CD4-positive, CD25-positive, alpha-beta regulatory T cell (primary cell): Measurements from ENCODE around the gene GLRX2. TPM values are rescaled to one million over a fixed set of nuclear protein-coding genes. Genes with fewer than 3 reads are reported as not detected.
A peak's percentile ranks its signal among the peaks of the same experiment; 100 is the strongest.

Experiments used
- ATAC-seq, 2 donors: fragments of 150-1000 bp; cut with Tn5 transposase; one replicate each; pipeline ENCODE4 v1.10.0; 2021; ENCODE audit warnings: low read depth in 2 of 2, moderate number of reproducible peaks in 2 of 2, moderate library complexity in 1 of 2
- DNase-seq, 3 donors: peaks; one replicate each; pipeline versions ENCODE4 v3.0.0 to v3.0.0-alpha.2; 2012 to 2022; ENCODE audit warnings: mixed read lengths in 1 of 3
- H3K27ac ChIP-seq: one replicate; pipeline ENCODE4 v1.7.0; 2013; ENCODE audit warnings: mild to moderate bottlenecking, low read length; ENCODE audit not compliant: insufficient read depth, poor library complexity, severe bottlenecking
- H3K27me3 ChIP-seq: one replicate; pipeline ENCODE4 v1.7.0; 2013; ENCODE audit warnings: low read length; ENCODE audit not compliant: control insufficient read depth, insufficient read depth
- H3K36me3 ChIP-seq: one replicate; pipeline ENCODE4 v1.7.0; 2013; ENCODE audit warnings: mild to moderate bottlenecking, low read length, moderate library complexity; ENCODE audit not compliant: control insufficient read depth, insufficient read depth
- H3K4me1 ChIP-seq: 2 replicates; pipeline ENCODE4 v1.7.0; 2013; ENCODE audit warnings: mild to moderate bottlenecking, low read length; ENCODE audit not compliant: insufficient read depth, control insufficient read depth, poor library complexity, severe bottlenecking
- H3K4me3 ChIP-seq: one replicate; pipeline ENCODE4 v1.7.0; 2013; ENCODE audit warnings: low read depth, mild to moderate bottlenecking, low read length, moderate library complexity
- H3K9me3 ChIP-seq, 2 experiments: 1 replicate in 1 of 2; 2 replicates in 1 of 2; pipeline ENCODE4 v1.7.0; 2013; ENCODE audit warnings: low read length in 2 of 2, mild to moderate bottlenecking in 1 of 2, moderate library complexity in 1 of 2; ENCODE audit not compliant: control insufficient read depth in 2 of 2
- H3K27ac Mint-ChIP-seq, 3 donors: one replicate each; pipeline ENCODE4 v1.8.0; 2020 to 2022; ENCODE audit warnings: mild to moderate bottlenecking in 3 of 3, mixed read lengths in 3 of 3, moderate library complexity in 2 of 3
- H3K27me3 Mint-ChIP-seq: one replicate; pipeline ENCODE4 v1.8.0; 2022; ENCODE audit warnings: mild to moderate bottlenecking, mixed read lengths
- H3K36me3 Mint-ChIP-seq: one replicate; pipeline ENCODE4 v1.8.0; 2020; ENCODE audit warnings: mixed read lengths
- H3K4me1 Mint-ChIP-seq, 4 donors: one replicate each; pipeline ENCODE4 v1.8.0; 2020 to 2022; ENCODE audit warnings: mixed read lengths in 4 of 4, mild to moderate bottlenecking in 1 of 4
- H3K4me3 Mint-ChIP-seq, 4 donors: one replicate each; pipeline ENCODE4 v1.8.0; 2020 to 2022; ENCODE audit warnings: mild to moderate bottlenecking in 4 of 4, mixed read lengths in 4 of 4, moderate library complexity in 3 of 4
- H3K9me3 Mint-ChIP-seq, 7 donors: one replicate each; pipeline ENCODE4 v1.8.0; 2020 to 2022; ENCODE audit warnings: mixed read lengths in 7 of 7, mild to moderate bottlenecking in 3 of 7, moderate library complexity in 2 of 7
- polyA plus RNA-seq, 4 donors: library from polyadenylated mRNA; unstranded; fragments of 300-500 nt; fragmentation: Illumina TruSeq; gene quantifications; one replicate each; pipeline ENCODE4 v1.2.3, GENCODE V29; 2021
- total RNA-seq: library from RNA; stranded (reverse); gene quantifications from one replicate; pipeline ENCODE4 v1.2.3, GENCODE V29; 2022

The GLRX2 gene
- total and polyA plus RNA-seq, 5 donors from 2014 or later: 5.2 to 13.8 (median 12.4) TPM

GRCh38 chr1:193094112-193094511 lies 11.1 kb downstream of the GLRX2 start:
- Mint-ChIP-seq H3K4me1 (peaks cover 0 to 5% (median 5%) of the 10 kb centered on the region in 4 donors), H3K27ac (peak overlapping the region in 1 of 3 donors; percentile 79), H3K27me3 (no peaks in the 10 kb centered on the region), H3K9me3 (no peaks in the 10 kb centered on the region), H3K36me3 (peaks cover 30% of the 10 kb centered on the region), H3K4me3 (no peak overlapping the region)
- Histone ChIP-seq H3K27ac (no peak overlapping the region), H3K27me3 (no peaks in the 10 kb centered on the region), H3K4me1 (no peaks in the 10 kb centered on the region), H3K9me3 (no peaks in the 10 kb centered on the region), H3K36me3 (peaks cover 41% of the 10 kb centered on the region), H3K4me3 (no peak overlapping the region)
- no peak for ATAC-seq
- DNase-seq: no peak

GRCh38 chr1:193090865-193091264 lies 14.3 kb downstream of the GLRX2 start:
- no peaks in the 10 kb centered on the region for H3K27me3 ChIP-seq
- ATAC-seq (no peak), DNase-seq (no peak)
- no peak overlapping the region for H3K27ac ChIP-seq
- peaks cover 28% of the 10 kb centered on the region for H3K36me3 ChIP-seq
- H3K9me3 Mint-ChIP-seq: no peaks in the 10 kb centered on the region
- H3K4me3 ChIP-seq: no peak overlapping the region
- H3K4me1 ChIP-seq: no peaks in the 10 kb centered on the region
- peaks cover 0 to 2% (median 0%) of the 10 kb centered on the region in 4 donors for H3K4me1 Mint-ChIP-seq
- H3K27ac Mint-ChIP-seq: no peak overlapping the region
- H3K9me3 ChIP-seq: no peaks in the 10 kb centered on the region
- no peaks in the 10 kb centered on the region for H3K27me3 Mint-ChIP-seq
- H3K36me3 Mint-ChIP-seq: peaks cover 10% of the 10 kb centered on the region
- H3K4me3 Mint-ChIP-seq: no peak overlapping the region

DNA sequence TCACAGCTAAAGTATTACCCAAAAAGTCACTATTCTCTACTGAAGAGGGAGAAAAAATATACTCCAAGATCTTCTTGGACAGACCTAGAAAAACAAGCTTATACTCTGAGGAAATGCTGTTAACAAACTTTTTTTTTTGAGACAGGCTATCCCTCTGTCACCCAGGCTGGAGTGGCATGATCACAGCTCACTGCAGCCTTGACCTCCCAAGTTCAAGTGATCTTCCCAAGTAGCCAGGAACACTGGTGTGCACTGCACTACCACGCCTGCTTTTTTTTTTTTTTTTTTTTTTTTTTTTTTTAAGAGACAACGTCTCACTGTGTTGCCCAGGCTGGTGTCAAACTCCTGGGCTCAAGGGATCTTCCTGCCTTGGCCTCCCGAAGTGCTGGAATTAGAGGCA lies 17.3 kb downstream of the GLRX2 start:
- Histone ChIP-seq H3K36me3 (peaks cover 52% of the 10 kb centered on the region), H3K9me3 (no peaks in the 10 kb centered on the region), H3K27me3 (no peaks in the 10 kb centered on the region), H3K27ac (no peak overlapping the region), H3K4me1 (no peaks in the 10 kb centered on the region), H3K4me3 (no peak overlapping the region)
- Mint-ChIP-seq H3K4me3 (no peak overlapping the region), H3K9me3 (no peaks in the 10 kb centered on the region), H3K27me3 (no peaks in the 10 kb centered on the region), H3K36me3 (peaks cover 12% of the 10 kb centered on the region), H3K27ac (no peak overlapping the region), H3K4me1 (peaks cover 0 to 7% (median 3%) of the 10 kb centered on the region in 4 donors)
- DNase-seq (no peak), ATAC-seq (no peak)

DNA sequence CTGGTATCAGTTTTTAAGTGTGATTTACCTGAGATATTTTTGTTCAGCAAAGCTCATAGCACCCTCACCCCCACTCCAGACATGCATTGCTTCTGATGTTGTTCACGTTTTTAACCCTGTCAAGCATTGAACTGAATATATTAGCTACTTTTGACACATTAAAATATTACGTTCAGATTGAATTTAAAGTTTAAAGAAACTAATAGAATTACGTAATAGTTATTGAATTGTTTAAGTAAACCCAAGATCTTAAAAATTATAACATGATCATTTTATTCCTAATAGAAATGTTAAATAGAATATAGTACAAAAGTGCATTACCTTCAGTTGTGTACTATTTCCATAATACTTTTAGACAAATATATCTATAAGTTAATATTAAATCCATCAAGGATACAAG lies 18.9 kb downstream of the GLRX2 start:
- H3K4me1 ChIP-seq: no peaks in the 10 kb centered on the region
- no peaks in the 10 kb centered on the region for H3K9me3 ChIP-seq
- H3K36me3 ChIP-seq: peaks cover 61% of the 10 kb centered on the region
- H3K4me3 ChIP-seq: no peak overlapping the region
- DNase-seq: no peak
- Mint-ChIP-seq H3K27ac (no peak overlapping the region), H3K4me1 (peaks cover 0 to 10% (median 3%) of the 10 kb centered on the region in 4 donors), H3K27me3 (no peaks in the 10 kb centered on the region), H3K4me3 (no peak overlapping the region), H3K9me3 (no peaks in the 10 kb centered on the region), H3K36me3 (peaks cover 17% of the 10 kb centered on the region)
- H3K27me3 ChIP-seq: no peaks in the 10 kb centered on the region
- H3K27ac ChIP-seq: no peak overlapping the region
- no peak for ATAC-seq

DNA sequence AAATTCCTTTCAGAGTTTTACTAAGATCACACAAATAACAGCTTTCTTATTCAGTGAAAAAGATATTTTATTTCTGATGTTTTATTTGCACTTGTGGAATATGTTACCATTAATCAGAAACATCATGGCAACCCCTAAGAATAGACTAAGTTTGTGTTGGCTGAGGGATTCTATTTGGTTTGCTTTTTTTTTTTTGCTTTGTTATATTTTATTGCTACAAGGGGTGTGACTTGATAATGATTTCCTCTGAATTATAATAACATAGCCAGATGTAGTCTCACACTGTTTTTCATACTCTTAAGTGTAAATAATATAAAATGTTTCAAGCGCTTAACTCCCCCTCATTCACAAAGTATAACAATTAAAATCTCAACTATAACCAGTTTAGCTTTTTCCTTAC lies 20.0 kb downstream of the GLRX2 start:
- Mint-ChIP-seq H3K36me3 (peaks cover 17% of the 10 kb centered on the region), H3K4me1 (peaks cover 0 to 10% (median 6%) of the 10 kb centered on the region in 4 donors), H3K27ac (no peak overlapping the region), H3K27me3 (no peaks in the 10 kb centered on the region), H3K4me3 (no peak overlapping the region), H3K9me3 (no peaks in the 10 kb centered on the region)
- H3K9me3 ChIP-seq: no peaks in the 10 kb centered on the region
- H3K27ac ChIP-seq: no peak overlapping the region
- H3K4me3 ChIP-seq: no peak overlapping the region
- H3K27me3 ChIP-seq: no peaks in the 10 kb centered on the region
- DNase-seq (no peak), ATAC-seq (no peak)
- peaks cover 68% of the 10 kb centered on the region for H3K36me3 ChIP-seq
- no peaks in the 10 kb centered on the region for H3K4me1 ChIP-seq

DNA sequence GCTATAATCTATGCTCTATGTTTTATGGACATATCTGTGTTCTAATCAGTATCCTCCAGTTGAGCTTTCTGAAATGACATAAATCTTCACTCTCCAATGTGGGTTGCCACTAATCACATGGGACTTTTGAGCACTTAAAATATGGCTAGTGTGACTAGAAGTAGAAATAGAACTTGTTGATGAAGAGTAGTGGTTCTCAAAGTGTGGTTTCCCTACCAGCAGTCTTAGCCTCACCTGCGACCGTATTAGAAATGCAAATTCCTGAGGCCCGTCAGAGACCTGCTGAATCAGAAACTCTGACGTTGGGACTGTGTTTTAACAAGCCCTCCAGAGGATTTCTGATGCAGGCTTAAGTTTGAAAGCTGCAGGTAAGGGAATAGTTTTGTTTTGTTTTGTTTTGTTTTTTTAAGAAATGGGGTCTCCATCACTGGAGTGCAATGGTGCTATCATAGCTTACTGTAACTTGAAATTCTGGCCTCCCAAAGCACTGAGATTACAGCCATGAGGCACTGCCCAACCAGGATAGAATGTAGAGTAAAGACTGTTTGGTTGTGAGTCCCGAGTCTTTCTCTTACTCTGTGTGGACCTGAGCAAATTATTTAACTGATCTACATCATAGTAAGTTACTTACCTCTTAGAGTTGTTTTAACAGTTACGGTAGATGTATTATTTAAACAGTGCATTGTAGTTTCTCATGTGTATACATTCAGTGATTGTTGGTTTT lies 21.7 kb downstream of the GLRX2 start:
- Mint-ChIP-seq H3K27ac (no peak overlapping the region), H3K36me3 (peaks cover 31% of the 10 kb centered on the region), H3K4me1 (peaks cover 0 to 10% (median 6%) of the 10 kb centered on the region in 4 donors), H3K27me3 (no peaks in the 10 kb centered on the region), H3K4me3 (no peak overlapping the region), H3K9me3 (no peaks in the 10 kb centered on the region)
- H3K4me1 ChIP-seq: no peaks in the 10 kb centered on the region
- DNase-seq (no peak), ATAC-seq (no peak)
- H3K27me3 ChIP-seq: no peaks in the 10 kb centered on the region
- no peak overlapping the region for H3K4me3 ChIP-seq
- H3K9me3 ChIP-seq: no peaks in the 10 kb centered on the region
- H3K27ac ChIP-seq: no peak overlapping the region
- H3K36me3 ChIP-seq: peaks cover 81% of the 10 kb centered on the region

- peaks cover 6 to 17% (median 10%) of the 10 kb centered on the region in 4 donors for H3K4me1 Mint-ChIP-seq
- H3K4me3 Mint-ChIP-seq: no peak overlapping the region
- no peaks in the 10 kb centered on the region for H3K9me3 ChIP-seq
- H3K36me3 Mint-ChIP-seq: peaks cover 38% of the 10 kb centered on the region
- DNase-seq (no peak), ATAC-seq (no peak)
- H3K4me1 ChIP-seq: no peaks in the 10 kb centered on the region
- H3K27ac Mint-ChIP-seq: no peak overlapping the region
- no peaks in the 10 kb centered on the region for H3K27me3 ChIP-seq
- H3K36me3 ChIP-seq: peaks cover 77% of the 10 kb centered on the region
- H3K27me3 Mint-ChIP-seq: no peaks in the 10 kb centered on the region
- no peak overlapping the region for H3K4me3 ChIP-seq
- H3K9me3 Mint-ChIP-seq: peaks cover 0 to 4% (median 0%) of the 10 kb centered on the region in 7 donors
- H3K27ac ChIP-seq: no peak overlapping the region
Observed at GRCh38 chr1:193079187-193079586, 26.0 kb downstream of the GLRX2 start.

GRCh38 chr1:193077991-193078390 lies 27.2 kb downstream of the GLRX2 start:
- Mint-ChIP-seq H3K4me1 (peaks cover 3 to 17% (median 10%) of the 10 kb centered on the region in 4 donors), H3K27me3 (no peaks in the 10 kb centered on the region), H3K27ac (no peak overlapping the region), H3K9me3 (peaks cover 0 to 4% (median 0%) of the 10 kb centered on the region in 7 donors), H3K4me3 (no peak overlapping the region), H3K36me3 (peaks cover 34% of the 10 kb centered on the region)
- Histone ChIP-seq H3K36me3 (peaks cover 69% of the 10 kb centered on the region), H3K27me3 (no peaks in the 10 kb centered on the region), H3K4me3 (no peak overlapping the region), H3K4me1 (no peaks in the 10 kb centered on the region), H3K27ac (no peak overlapping the region), H3K9me3 (no peaks in the 10 kb centered on the region)
- ATAC-seq (no peak), DNase-seq (no peak)
